Stimulated activated naive CD8-positive, alpha-beta T cell treated with anti-CD3 and anti-CD28 coated beads, Interleukin-15, amount 100 ng/mL, for 72 hours (primary cell): Measurements from ENCODE around the gene APLF.
"Not testable (repeated sequence)": the region's sequence is repeated elsewhere in the genome, so short reads cannot be mapped to it uniquely, and the experiment has no call there.

Source experiments
- ATAC-seq: fragments of 150-1000 bp; cut with Tn5 transposase; 2 replicates; pipeline ENCODE4 v1.10.0; 2021; ENCODE audit warnings: mild to moderate bottlenecking, moderate library complexity
- DNase-seq, 2 donors: peaks; one replicate each; pipeline ENCODE4 v3.0.0; 2021 to 2022
- H3K27ac Mint-ChIP-seq, 2 donors: one replicate each; pipeline ENCODE4 v1.8.0; 2022; ENCODE audit warnings: mild to moderate bottlenecking in 2 of 2, mixed read lengths in 2 of 2, moderate library complexity in 2 of 2
- H3K27me3 Mint-ChIP-seq: one replicate; pipeline ENCODE4 v1.8.0; 2022; ENCODE audit warnings: mixed read lengths
- H3K4me1 Mint-ChIP-seq: one replicate; pipeline ENCODE4 v1.8.0; 2022; ENCODE audit warnings: mild to moderate bottlenecking, mixed read lengths
- H3K4me3 Mint-ChIP-seq, 2 donors: one replicate each; pipeline ENCODE4 v1.8.0; 2022; ENCODE audit warnings: mild to moderate bottlenecking in 2 of 2, mixed read lengths in 2 of 2, moderate library complexity in 1 of 2
- H3K9me3 Mint-ChIP-seq, 2 donors: one replicate each; pipeline ENCODE4 v1.8.0; 2022; ENCODE audit warnings: mixed read lengths in 2 of 2

Gene APLF

GRCh38 chr2:68487773-68488355 lies 20.5 kb downstream of the APLF start:
- Mint-ChIP-seq H3K9me3 (no peaks in the 10 kb centered on the region), H3K27ac (no peak overlapping the region), H3K27me3 (no peaks in the 10 kb centered on the region), H3K4me1 (no peaks in the 10 kb centered on the region), H3K4me3 (no peak overlapping the region)
- DNase-seq (no peak), ATAC-seq (no peak)

DNA sequence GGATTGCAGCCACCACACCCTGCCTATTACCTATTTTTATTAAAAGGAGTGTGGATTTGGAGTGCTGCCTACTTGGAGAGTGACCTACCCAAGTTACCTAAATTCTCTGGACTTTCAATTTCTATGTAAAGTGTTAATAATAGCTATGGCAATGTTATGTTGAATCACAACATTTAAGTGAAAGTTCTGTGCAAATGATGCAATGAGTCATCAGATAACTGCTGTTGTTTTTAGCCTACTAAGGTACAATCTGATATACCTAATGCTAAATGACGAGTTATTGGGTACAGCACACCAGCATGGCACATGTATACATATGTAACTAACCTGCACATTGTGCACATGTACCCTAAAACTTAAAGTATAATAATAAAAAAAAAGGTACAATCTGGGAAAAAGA lies 21.2 kb downstream of the APLF start:
- not testable (repeated sequence) for H3K27me3 Mint-ChIP-seq, H3K27ac Mint-ChIP-seq, H3K4me3 Mint-ChIP-seq, H3K4me1 Mint-ChIP-seq, H3K9me3 Mint-ChIP-seq, DNase-seq, ATAC-seq

DNA sequence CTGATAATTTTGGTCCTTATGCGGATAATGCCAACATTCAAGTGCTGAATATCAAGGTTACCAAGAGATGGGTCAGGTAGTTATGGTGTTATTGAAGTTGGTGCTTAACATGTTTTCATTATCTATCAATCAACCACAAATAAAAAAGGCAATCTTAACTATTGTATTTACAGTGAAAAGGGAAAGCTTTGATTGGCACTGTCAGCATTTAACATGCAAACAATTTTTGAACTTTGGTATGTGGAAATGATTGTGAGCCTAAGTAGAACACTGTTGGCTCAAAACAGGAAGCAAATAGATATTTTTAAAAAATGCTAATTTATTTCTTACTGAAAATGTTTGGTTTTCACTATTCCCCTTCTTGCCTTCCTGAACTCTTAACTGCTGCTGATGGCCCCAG lies 21.9 kb downstream of the APLF start:
- ATAC-seq (no peak), DNase-seq (no peak)
- H3K4me3 Mint-ChIP-seq, result no peak overlapping the region
- H3K9me3 Mint-ChIP-seq, result peaks cover 0 to 4% of the 10 kb centered on the region in 2 donors
- H3K27ac Mint-ChIP-seq, result no peak overlapping the region
- no peaks in the 10 kb centered on the region for H3K27me3 Mint-ChIP-seq
- H3K4me1 Mint-ChIP-seq, result no peaks in the 10 kb centered on the region

DNA sequence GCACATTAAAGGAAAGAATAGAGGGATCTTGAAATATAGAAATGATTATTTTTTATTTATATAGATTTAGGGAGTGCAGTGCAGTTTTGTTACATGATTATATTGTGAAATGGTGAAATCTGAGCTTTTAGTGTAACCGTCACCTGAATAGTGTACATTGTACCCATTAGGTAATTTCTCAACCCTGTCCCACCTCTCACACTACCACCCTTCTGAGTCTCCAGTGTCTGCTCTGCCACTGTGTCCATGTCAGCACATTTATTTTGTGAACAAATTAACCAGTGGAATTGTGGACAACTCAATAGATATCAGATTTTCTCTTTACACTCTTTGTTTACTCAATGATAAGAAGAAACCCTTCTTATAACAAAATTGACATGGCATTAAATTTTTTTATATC lies 24.2 kb downstream of the APLF start:
- DNase-seq (no peak), ATAC-seq (no peak)
- peaks cover 3 to 24% of the 10 kb centered on the region in 2 donors for H3K9me3 Mint-ChIP-seq
- H3K4me3 Mint-ChIP-seq, result no peak overlapping the region
- H3K4me1 Mint-ChIP-seq, result no peaks in the 10 kb centered on the region
- no peaks in the 10 kb centered on the region for H3K27me3 Mint-ChIP-seq
- H3K27ac Mint-ChIP-seq, result no peak overlapping the region

DNA sequence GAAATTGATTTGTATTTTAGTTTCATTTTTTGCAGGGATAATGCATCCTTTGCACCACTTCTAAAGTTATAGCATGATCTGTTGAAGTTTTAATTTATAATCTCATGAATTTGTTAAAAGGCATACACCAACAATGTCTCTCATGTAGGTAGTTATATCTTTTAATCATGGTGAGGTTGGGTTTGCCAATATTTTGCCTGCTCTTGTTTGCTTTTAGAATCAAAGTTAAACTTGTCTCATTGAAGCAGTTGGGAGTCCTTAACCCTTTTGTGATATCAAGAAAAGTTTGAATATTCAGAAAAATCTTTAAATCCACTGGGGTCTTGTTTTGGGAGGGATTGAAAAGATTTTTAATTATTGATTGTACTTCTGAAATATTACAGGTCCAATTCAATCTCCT lies 31.7 kb downstream of the APLF start:
- H3K27ac Mint-ChIP-seq, result no peak overlapping the region
- no peak overlapping the region for H3K4me3 Mint-ChIP-seq
- H3K27me3 Mint-ChIP-seq, result no peaks in the 10 kb centered on the region
- ATAC-seq (no peak), DNase-seq (no peak)
- H3K9me3 Mint-ChIP-seq, result peaks cover 11 to 29% of the 10 kb centered on the region in 2 donors
- H3K4me1 Mint-ChIP-seq, result no peaks in the 10 kb centered on the region

DNA sequence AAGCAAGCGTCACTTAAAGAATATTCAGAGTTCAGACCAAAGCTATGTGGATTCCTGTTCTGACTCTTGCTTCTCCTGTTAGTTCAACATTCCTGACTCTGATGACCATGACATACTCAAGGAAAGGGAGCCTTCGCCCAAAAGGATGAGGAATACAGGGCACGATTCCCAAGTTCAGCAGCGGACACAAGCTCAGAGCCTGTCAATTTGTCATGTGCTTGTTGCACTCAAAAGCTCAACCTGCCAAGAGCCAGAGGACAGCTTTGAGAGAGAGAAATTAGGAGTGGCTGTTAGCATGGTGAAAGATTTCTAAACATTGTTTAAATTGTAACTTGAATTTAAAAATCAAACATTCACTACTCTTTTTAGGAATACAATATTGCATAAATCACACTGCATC lies 33.3 kb downstream of the APLF start:
- peaks cover 4% of the 10 kb centered on the region for H3K4me1 Mint-ChIP-seq
- ATAC-seq, result no peak
- no peak overlapping the region for H3K27ac Mint-ChIP-seq
- no peak overlapping the region for H3K4me3 Mint-ChIP-seq
- DNase-seq, result no peak
- H3K27me3 Mint-ChIP-seq, result no peaks in the 10 kb centered on the region
- peaks cover 11 to 14% of the 10 kb centered on the region in 2 donors for H3K9me3 Mint-ChIP-seq

- H3K4me1 Mint-ChIP-seq, result peaks cover 15% of the 10 kb centered on the region
- H3K9me3 Mint-ChIP-seq, result peaks cover 6% of the 10 kb centered on the region in 2 donors
- no peak overlapping the region for H3K27ac Mint-ChIP-seq
- no peaks in the 10 kb centered on the region for H3K27me3 Mint-ChIP-seq
- no peak overlapping the region for H3K4me3 Mint-ChIP-seq
- DNase-seq, result no peak
- ATAC-seq, result no peak
These were observed 34.4 kb downstream of the APLF start for GRCh38 chr2:68501768-68502167.

- DNase-seq (no peak), ATAC-seq (no peak)
- Mint-ChIP-seq H3K27ac (no peak overlapping the region), H3K4me1 (peaks cover 15% of the 10 kb centered on the region), H3K4me3 (no peak overlapping the region), H3K9me3 (no peaks in the 10 kb centered on the region), H3K27me3 (no peaks in the 10 kb centered on the region)
These were observed 38.3 kb downstream of the APLF start for GRCh38 chr2:68505603-68506159.

GRCh38 chr2:68506170-68506569 lies 38.8 kb downstream of the APLF start:
- H3K4me1 Mint-ChIP-seq, result peaks cover 15% of the 10 kb centered on the region
- no peak overlapping the region for H3K4me3 Mint-ChIP-seq
- H3K27me3 Mint-ChIP-seq, result no peaks in the 10 kb centered on the region
- H3K27ac Mint-ChIP-seq, result no peak overlapping the region
- no peak for ATAC-seq
- no peaks in the 10 kb centered on the region for H3K9me3 Mint-ChIP-seq
- no peak for DNase-seq

DNA sequence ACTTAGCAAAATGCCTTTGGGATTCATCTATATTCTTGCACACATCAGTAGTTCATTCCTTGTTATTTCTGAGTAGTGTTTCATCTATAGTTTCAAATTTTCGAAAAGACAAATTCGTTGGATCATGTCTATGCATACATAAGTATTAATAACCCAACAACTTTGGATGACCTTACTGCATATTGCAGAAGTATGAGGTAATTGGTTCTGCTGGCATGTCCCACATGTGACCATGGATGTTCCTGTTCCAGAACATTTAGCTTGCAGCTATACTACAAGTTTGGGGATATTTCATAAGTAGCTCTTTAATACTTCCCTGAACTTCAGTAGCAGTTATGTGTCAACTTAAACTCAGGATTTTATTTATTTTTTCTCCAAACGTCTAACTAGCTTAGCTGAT lies 44.9 kb downstream of the APLF start:
- Mint-ChIP-seq H3K4me1 (no peaks in the 10 kb centered on the region), H3K27ac (no peak overlapping the region), H3K4me3 (no peak overlapping the region)

GRCh38 chr2:68512966-68513365 lies 45.6 kb downstream of the APLF start:
- no peak overlapping the region for H3K4me3 Mint-ChIP-seq
- no peak overlapping the region for H3K27ac Mint-ChIP-seq
- ATAC-seq, result no peak
- no peaks in the 10 kb centered on the region for H3K4me1 Mint-ChIP-seq
- peaks cover 0 to 9% of the 10 kb centered on the region in 2 donors for H3K9me3 Mint-ChIP-seq
- H3K27me3 Mint-ChIP-seq, result no peaks in the 10 kb centered on the region
- no peak for DNase-seq

More for the DNA sequence above, 44.9 kb downstream of the APLF start:
- Mint-ChIP-seq H3K9me3 (peaks cover 0 to 9% of the 10 kb centered on the region in 2 donors), H3K27me3 (no peaks in the 10 kb centered on the region)
- ATAC-seq (no peak), DNase-seq (no peak)

DNA sequence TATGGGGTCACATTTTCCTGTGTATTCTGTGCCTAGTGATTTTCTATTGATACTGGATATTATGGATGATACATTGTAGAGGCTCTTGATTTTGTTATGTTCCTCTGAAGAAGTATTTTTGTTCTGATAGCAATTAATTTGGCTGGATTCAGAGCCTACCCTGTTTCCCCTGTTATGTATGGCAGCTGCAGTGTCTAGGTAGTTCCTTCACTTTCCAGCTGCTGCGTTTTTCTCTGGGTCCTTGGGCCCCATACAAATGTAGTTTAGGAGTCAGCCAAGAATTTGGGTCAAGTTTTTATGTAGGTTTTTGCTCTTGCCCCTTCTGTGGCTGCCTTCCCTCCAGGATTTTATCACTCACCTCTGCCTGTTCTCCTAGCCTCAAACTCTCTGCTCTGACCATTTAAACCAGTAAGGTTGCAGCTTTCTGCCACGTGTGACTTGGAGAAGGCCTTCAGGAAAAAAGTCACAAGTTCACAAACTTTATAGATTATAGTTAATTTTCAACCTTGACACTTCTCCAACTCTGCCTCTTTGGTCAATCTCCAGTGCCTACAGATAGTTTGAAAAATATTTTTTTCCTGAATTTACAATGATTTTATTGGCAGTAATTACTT lies 47.0 kb downstream of the APLF start:
- Mint-ChIP-seq H3K4me1 (no peaks in the 10 kb centered on the region), H3K4me3 (no peak overlapping the region), H3K9me3 (peaks cover 0 to 9% of the 10 kb centered on the region in 2 donors), H3K27ac (peak overlapping the region in 1 of 2 donors; percentile 50), H3K27me3 (no peaks in the 10 kb centered on the region)
- DNase-seq (no peak), ATAC-seq (no peak)

GRCh38 chr2:68516051-68516955 lies 48.9 kb downstream of the APLF start:
- H3K27ac Mint-ChIP-seq, result no peak overlapping the region
- peak; percentile 58 for ATAC-seq

GRCh38 chr2:68519236-68519635 lies 51.9 kb downstream of the APLF start:
- Mint-ChIP-seq H3K9me3 (peaks cover 0 to 6% of the 10 kb centered on the region in 2 donors), H3K27me3 (no peaks in the 10 kb centered on the region)

More at GRCh38 chr2:68516051-68516955, 48.9 kb downstream of the APLF start:
- Mint-ChIP-seq H3K27me3 (no peaks in the 10 kb centered on the region), H3K9me3 (peaks cover 0 to 9% of the 10 kb centered on the region in 2 donors), H3K4me3 (no peak overlapping the region), H3K4me1 (peaks cover 7% of the 10 kb centered on the region)
- no peak for DNase-seq

GRCh38 chr2:68521037-68521436 lies 53.7 kb downstream of the APLF start:
- Mint-ChIP-seq H3K4me1 (peaks cover 7% of the 10 kb centered on the region), H3K27me3 (no peaks in the 10 kb centered on the region), H3K27ac (no peak overlapping the region), H3K9me3 (no peaks in the 10 kb centered on the region), H3K4me3 (no peak overlapping the region)
- no peak for DNase-seq
- ATAC-seq, result peak; percentile 20

More at GRCh38 chr2:68519236-68519635, 51.9 kb downstream of the APLF start:
- ATAC-seq (no peak), DNase-seq (no peak)
- Mint-ChIP-seq H3K27ac (no peak overlapping the region), H3K4me3 (no peak overlapping the region), H3K4me1 (peaks cover 7% of the 10 kb centered on the region)

DNA sequence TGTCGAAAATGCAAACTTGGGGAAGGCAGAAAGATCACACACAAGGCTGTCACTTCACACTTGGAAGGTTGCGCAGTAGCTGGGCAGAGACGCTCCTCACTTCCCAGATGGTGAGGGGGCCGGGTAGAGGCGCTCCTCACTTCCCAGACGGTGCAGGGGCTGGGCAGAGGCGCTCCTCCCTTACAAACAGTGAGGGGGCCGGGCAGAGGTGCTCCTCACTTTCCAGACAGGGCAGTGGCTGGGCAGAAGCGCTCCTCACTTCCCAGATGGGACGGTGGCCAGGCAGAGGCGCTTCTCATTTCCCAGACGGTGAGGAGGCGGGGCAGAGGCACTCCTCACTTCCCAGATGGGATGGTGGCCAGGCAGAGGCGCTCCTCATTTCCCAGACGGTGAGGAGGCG lies 59.6 kb downstream of the APLF start:
- DNase-seq, H3K4me3 Mint-ChIP-seq, H3K27me3 Mint-ChIP-seq, H3K9me3 Mint-ChIP-seq, H3K4me1 Mint-ChIP-seq, ATAC-seq: not testable (repeated sequence)
- peak overlapping the region in 1 of 2 donors; percentile 48 for H3K27ac Mint-ChIP-seq
